ENCODE measurements around the gene TMEM258.

DNA sequence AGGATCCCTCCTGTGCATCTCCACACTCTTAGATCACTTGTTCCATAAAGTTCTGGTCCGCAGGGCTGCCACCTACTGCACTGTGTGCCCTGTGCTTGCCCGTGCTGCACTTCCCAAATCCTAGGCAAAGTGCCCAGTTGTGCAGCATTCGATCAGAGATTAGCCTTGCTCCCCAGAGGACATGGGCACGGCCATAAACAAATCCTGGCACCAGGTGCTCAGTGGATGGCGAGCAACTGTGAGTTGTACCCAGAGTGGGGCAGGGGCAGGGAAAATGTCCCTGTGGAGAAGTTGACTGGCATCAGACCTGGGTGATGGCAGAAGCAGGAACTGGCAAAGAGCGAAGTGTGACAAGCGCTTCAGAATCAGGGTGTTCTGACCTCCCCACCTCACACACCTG is 40.4 kb upstream of the TMEM258 start:
- TF ChIP-seq, protein P1, sequence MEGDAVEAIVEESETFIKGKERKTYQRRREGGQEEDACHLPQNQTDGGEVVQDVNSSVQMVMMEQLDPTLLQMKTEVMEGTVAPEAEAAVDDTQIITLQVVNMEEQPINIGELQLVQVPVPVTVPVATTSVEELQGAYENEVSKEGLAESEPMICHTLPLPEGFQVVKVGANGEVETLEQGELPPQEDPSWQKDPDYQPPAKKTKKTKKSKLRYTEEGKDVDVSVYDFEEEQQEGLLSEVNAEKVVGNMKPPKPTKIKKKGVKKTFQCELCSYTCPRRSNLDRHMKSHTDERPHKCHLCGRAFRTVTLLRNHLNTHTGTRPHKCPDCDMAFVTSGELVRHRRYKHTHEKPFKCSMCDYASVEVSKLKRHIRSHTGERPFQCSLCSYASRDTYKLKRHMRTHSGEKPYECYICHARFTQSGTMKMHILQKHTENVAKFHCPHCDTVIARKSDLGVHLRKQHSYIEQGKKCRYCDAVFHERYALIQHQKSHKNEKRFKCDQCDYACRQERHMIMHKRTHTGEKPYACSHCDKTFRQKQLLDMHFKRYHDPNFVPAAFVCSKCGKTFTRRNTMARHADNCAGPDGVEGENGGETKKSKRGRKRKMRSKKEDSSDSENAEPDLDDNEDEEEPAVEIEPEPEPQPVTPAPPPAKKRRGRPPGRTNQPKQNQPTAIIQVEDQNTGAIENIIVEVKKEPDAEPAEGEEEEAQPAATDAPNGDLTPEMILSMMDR (IDR thresholded peaks at IDR 0.05), result no peak
- no peak for TF ChIP-seq ZFX (IDR thresholded peaks at IDR 0.05; ENCODE audit: borderline replicate concordance)
